ENCODE data around the gene ZNF320.

- TF ChIP-seq CTCF (conservative IDR thresholded peaks at IDR 0.05 in 1 of 2, IDR thresholded peaks at IDR 0.05 in 1 of 2; ENCODE audit: low read depth in 1 of 2, low read length in 2 of 2) (no peak), EZH2 (IDR thresholded peaks at IDR 0.05; ENCODE audit: low read length, missing control alignments) (no peak)
Measured at GRCh38 chr19:52943884-52944643, 46.6 kb upstream of the ZNF320 start.
